Astrocyte of the spinal cord (primary cell): Measurements from ENCODE around the gene REN.

Experiments used
- DNase-seq: peaks from one replicate; pipeline ENCODE4 v3.0.0; 2011; ENCODE audit warnings: low read depth, low spot score
- H3K4me3 ChIP-seq: 2 replicates; pipeline ENCODE4 v1.5.1; 2011; ENCODE audit warnings: low read depth, mild to moderate bottlenecking, low read length, moderate library complexity
- CTCF ChIP-seq: IDR thresholded peaks from 2 replicates; pipeline ENCODE4 v1.5.1; 2012; ENCODE audit warnings: low read depth, mild to moderate bottlenecking, low read length, inconsistent platforms
- in situ Hi-C: cut with HindIII; loops from 2 replicates; pipeline ENCODE4 v1.10.0; 2017; ENCODE audit warnings: low sequenced_read_pairs

REN gene

GRCh38 chr1:204139952-204140351, 26.2 kb downstream of the REN start:
- in situ Hi-C loops = loop anchor here (25.0 kb wide), 1 partner anchor 278 kb away; the partner anchor contains the start of gene SNRPE
- no peak overlapping the region for H3K4me3 ChIP-seq
- no peak for DNase-seq
- TF ChIP-seq CTCF = no peak

DNA sequence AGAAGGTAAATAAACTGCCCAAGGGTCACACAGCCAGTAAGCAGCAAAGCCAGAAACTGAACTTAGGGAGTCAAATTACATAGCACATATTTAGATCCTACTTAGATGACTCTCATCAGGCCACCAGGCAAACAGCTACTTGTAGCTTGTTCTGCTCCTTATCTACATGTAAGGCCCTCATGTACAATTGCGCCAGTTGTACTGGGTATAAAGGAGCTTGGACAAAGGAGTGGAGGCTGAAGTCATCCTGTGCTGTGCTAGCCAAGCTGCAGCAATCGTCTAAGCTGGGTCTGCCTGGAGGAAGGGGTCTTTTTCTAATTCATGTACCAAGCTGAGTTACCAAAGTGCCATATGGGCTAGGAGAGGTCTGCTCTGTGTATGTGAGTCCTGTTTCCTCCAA, 27.0 kb downstream of the REN start:
- H3K4me3 ChIP-seq = no peak overlapping the region
- no peak for TF ChIP-seq CTCF
- in situ Hi-C loops = loop anchor here (25.0 kb wide), 1 partner anchor 277 kb away; the partner anchor contains the start of gene SNRPE
- no peak for DNase-seq

- no peak for DNase-seq
- H3K4me3 ChIP-seq = no peak overlapping the region
- in situ Hi-C loops = loop anchor here (25.0 kb wide), 1 partner anchor 275 kb away; the partner anchor contains the start of gene SNRPE
- TF ChIP-seq CTCF = no peak
Observed at GRCh38 chr1:204136814-204137213, 29.3 kb downstream of the REN start.

DNA sequence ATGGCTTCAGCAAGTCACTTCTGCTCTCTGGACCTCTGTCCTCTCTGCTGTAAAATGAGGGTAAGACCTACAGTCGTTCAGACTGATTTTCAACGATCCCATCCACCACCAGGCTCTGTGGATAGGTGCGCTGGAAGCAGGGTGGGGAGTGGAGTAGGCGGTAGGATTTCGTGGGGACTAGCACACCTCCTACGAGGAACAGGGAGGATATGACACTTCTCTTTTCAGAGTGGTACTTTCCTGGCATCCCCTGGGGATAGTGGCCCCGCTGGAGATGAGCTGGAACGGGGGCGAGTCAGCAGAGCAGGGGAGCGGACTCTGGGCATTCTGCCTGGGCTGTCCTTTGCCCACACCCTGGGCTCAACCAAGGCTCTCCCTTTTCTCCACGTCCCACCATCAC, 32.0 kb downstream of the REN start:
- no peak for TF ChIP-seq CTCF
- in situ Hi-C loops = loop anchor here (25.0 kb wide), 1 partner anchor 272 kb away; the partner anchor contains the start of gene SNRPE
- no peak overlapping the region for H3K4me3 ChIP-seq
- no peak for DNase-seq

- in situ Hi-C loops = loop anchor here (25.0 kb wide), 1 partner anchor 270 kb away; the partner anchor contains the start of gene SNRPE
- TF ChIP-seq CTCF = no peak
- no peak overlapping the region for H3K4me3 ChIP-seq
- no peak for DNase-seq
Observed at GRCh38 chr1:204132718-204133117, 33.4 kb downstream of the REN start.

- no peak for TF ChIP-seq CTCF
- in situ Hi-C loops = loop anchor here (25.0 kb wide), 1 partner anchor 270 kb away; the partner anchor contains the start of gene SNRPE
- DNase-seq = no peak
- no peak overlapping the region for H3K4me3 ChIP-seq
Observed at GRCh38 chr1:204131978-204132377, 34.2 kb downstream of the REN start.
